ENCODE data around the gene DUOX1. TPM values are rescaled to one million over a fixed set of nuclear protein-coding genes. Genes with fewer than 3 reads are reported as not detected.

Gene DUOX1
- total RNA-seq, 1 experiment from 2014 or later: not detected

DNA sequence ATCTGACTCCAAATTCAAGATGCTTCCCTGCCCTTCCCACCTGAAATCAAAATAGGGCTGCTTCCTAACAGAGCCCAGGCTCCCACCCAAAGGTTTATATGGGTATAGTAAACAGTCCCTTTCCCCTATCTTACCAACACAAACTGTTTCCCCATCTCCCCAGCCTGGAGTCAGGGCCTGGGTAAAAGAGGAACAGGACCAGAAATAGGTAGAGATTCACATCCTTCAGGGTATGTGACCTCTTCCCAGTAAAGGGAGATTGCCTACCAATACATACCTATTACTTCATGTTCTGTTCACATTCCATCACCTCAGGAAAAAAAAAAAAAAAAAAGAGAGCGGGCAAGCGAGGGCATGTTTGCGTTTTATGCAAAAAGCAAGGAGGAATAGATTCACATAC lies 67.7 kb downstream of the DUOX1 start:
- no peak overlapping the region for H3K27ac ChIP-seq
- CTCF ChIA-PET: interaction anchor here (0.6 to 1.1 kb wide), 3 partner anchors 32 to 230 kb away, joined by 3 to 18 read pairs (median 4); no protein-coding TSS in a partner anchor
- no peaks in the 10 kb centered on the region for H3K79me2 ChIP-seq (ENCODE audit: low read depth)
- H3F3A ChIP-seq (ENCODE audit: insufficient read depth, low read depth): peaks cover 19% of the 10 kb centered on the region
- H3K27me3 ChIP-seq (ENCODE audit: insufficient read depth, low read depth): no peaks in the 10 kb centered on the region
- no peaks in the 10 kb centered on the region for H3K36me3 ChIP-seq (ENCODE audit: low read depth)
- TF ChIP-seq, protein P1, sequence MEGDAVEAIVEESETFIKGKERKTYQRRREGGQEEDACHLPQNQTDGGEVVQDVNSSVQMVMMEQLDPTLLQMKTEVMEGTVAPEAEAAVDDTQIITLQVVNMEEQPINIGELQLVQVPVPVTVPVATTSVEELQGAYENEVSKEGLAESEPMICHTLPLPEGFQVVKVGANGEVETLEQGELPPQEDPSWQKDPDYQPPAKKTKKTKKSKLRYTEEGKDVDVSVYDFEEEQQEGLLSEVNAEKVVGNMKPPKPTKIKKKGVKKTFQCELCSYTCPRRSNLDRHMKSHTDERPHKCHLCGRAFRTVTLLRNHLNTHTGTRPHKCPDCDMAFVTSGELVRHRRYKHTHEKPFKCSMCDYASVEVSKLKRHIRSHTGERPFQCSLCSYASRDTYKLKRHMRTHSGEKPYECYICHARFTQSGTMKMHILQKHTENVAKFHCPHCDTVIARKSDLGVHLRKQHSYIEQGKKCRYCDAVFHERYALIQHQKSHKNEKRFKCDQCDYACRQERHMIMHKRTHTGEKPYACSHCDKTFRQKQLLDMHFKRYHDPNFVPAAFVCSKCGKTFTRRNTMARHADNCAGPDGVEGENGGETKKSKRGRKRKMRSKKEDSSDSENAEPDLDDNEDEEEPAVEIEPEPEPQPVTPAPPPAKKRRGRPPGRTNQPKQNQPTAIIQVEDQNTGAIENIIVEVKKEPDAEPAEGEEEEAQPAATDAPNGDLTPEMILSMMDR (conservative IDR thresholded peaks at IDR 0.05): no peak
- no peak for TF ChIP-seq EZH2 (IDR thresholded peaks at IDR 0.05; ENCODE audit: low read depth)
- H4K20me1 ChIP-seq (ENCODE audit: insufficient read depth): no peaks in the 10 kb centered on the region
- no peaks in the 10 kb centered on the region for H3K9me2 ChIP-seq (ENCODE audit: insufficient read depth)
- H3K4me1 ChIP-seq (replicated peaks; ENCODE audit: insufficient read depth): no peaks in the 10 kb centered on the region
- H3K4me2 ChIP-seq: peak overlapping the region; percentile 67
- H3K4me3 ChIP-seq: peak overlapping the region; percentile 80; the same call in 1 of the 2 replicates
- intact Hi-C loops (cut with micrococcal nuclease; ENCODE audit: unreplicated experiment): no loop called here
- POLR2A ChIA-PET (ENCODE audit: unreplicated experiment): no interaction called here
- no peak for DNase-seq
- no peaks in the 10 kb centered on the region for H3K9me3 ChIP-seq (ENCODE audit: insufficient read depth, low read depth)
- H2AFZ ChIP-seq: no peak overlapping the region
- no TSS peak for BruUV-seq (replicated peaks)

DNA sequence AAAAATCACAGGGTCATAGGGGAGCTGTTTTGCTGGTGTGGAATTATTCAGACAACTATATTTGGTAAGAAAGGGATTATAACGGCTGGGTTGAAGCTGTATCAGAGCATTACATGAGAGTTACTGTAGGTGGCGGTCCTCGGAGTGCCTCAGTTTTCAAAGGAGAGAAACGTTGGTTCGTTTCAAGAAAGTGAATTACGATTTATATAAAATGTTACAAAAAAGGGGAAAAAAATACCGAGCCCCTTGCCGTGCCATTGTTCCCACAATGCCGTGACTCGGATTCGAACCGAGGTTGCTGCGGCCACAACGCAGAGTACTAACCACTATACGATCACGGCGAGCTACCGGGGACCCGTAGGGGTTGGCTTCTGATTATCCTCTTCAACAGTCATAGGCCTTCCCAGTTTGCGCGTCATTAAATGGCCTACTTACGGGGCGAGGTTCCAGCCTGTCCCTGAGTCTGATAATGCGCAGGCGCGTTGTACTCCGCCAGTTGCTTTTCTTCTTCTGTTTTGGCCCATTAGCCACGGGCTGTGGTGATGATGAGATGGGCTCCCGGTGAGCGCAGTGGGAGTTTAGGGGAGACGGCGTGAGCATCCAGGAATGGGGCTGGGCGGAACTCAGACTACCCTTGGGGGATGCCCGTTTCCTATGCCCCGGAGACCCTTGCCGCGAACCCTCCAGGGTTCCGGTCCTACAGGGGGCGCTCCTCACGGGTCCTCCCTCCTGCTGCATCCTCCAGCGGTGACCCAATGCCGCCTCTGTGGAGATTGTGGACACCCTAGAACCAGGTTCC lies 68.7 kb downstream of the DUOX1 start:
- H3F3A ChIP-seq (ENCODE audit: insufficient read depth, low read depth): peaks cover 19% of the 10 kb centered on the region
- ChIA-PET CTCF (interaction anchor here (0.6 to 1.1 kb wide), 4 partner anchors 30 to 229 kb away, joined by 3 to 9 read pairs (median 4); no protein-coding TSS in a partner anchor), POLR2A (ENCODE audit: unreplicated experiment) (interaction anchor here (0.6 to 0.7 kb wide), 2 partner anchors 12 to 161 kb away, joined by 4 to 12 read pairs; no protein-coding TSS in a partner anchor)
- H3K4me3 ChIP-seq: peak overlapping the region; percentile 80
- H3K79me2 ChIP-seq (ENCODE audit: low read depth): no peaks in the 10 kb centered on the region
- H3K9me2 ChIP-seq (ENCODE audit: insufficient read depth): no peaks in the 10 kb centered on the region
- H3K4me1 ChIP-seq (replicated peaks; ENCODE audit: insufficient read depth): no peaks in the 10 kb centered on the region
- H2AFZ ChIP-seq: peak overlapping the region; percentile 89
- BruUV-seq (replicated peaks): no TSS peak
- H3K36me3 ChIP-seq (ENCODE audit: low read depth): no peaks in the 10 kb centered on the region
- TF ChIP-seq, protein P1 (conservative IDR thresholded peaks at IDR 0.05): peak; percentile 77
- TF ChIP-seq EZH2 (IDR thresholded peaks at IDR 0.05; ENCODE audit: low read depth): no peak
- H3K4me2 ChIP-seq: peak overlapping the region; percentile 97
- H4K20me1 ChIP-seq (ENCODE audit: insufficient read depth): no peaks in the 10 kb centered on the region
- H3K27me3 ChIP-seq (ENCODE audit: insufficient read depth, low read depth): no peaks in the 10 kb centered on the region
- DNase-seq: peak; percentile 88 to 94
- H3K27ac ChIP-seq: no peak overlapping the region
- H3K9me3 ChIP-seq (ENCODE audit: insufficient read depth, low read depth): no peaks in the 10 kb centered on the region
- intact Hi-C loops (cut with micrococcal nuclease; ENCODE audit: unreplicated experiment): loop anchor here (1.0 to 2.0 kb wide), 3 partner anchors 31 to 72 kb away; no protein-coding TSS in a partner anchor

DNA sequence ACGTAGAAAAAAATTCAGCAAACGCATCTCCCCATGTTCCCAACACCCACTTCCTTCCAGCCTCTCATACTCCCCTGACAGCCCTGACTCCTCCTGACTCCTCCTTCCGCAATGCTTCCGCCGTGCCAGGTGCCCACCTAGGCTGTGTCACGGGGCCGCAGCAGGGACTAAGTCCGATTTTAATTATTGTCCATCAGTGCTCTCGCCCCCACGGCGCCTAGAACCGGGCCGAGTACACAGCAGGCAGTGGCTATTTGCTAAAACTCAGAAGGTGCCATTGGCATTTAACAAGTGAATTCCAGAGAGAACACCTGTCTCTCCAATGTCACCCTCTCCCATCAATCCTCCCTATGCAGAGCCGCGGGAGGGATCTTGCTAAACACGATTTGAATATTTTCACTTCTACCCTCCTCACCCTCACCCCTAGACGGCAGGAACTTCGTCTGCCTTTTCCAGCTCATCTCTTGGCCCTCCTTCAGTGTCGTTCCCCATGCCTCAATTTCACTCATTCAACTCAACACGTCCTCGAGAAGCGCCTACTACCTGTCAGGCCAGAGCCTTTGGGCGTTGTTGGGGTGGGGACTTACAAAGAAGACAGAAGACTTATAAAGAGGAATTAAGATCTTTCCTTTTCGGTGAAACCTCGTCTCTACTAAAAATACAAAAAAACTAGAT lies 69.5 kb downstream of the DUOX1 start:
- Histone ChIP-seq H3K9me2 (ENCODE audit: insufficient read depth) (no peaks in the 10 kb centered on the region), H4K20me1 (ENCODE audit: insufficient read depth) (no peaks in the 10 kb centered on the region), H3K4me2 (peak overlapping the region; percentile 97), H3K4me3 (peak overlapping the region; percentile 80), H3K27me3 (ENCODE audit: insufficient read depth, low read depth) (no peaks in the 10 kb centered on the region), H3K9me3 (ENCODE audit: insufficient read depth, low read depth) (no peaks in the 10 kb centered on the region), H2AFZ (peak overlapping the region; percentile 89), H3K79me2 (ENCODE audit: low read depth) (no peaks in the 10 kb centered on the region), H3K27ac (no peak overlapping the region), H3K4me1 (replicated peaks; ENCODE audit: insufficient read depth) (no peaks in the 10 kb centered on the region), H3F3A (ENCODE audit: insufficient read depth, low read depth) (peaks cover 19% of the 10 kb centered on the region), H3K36me3 (ENCODE audit: low read depth) (no peaks in the 10 kb centered on the region)
- BruUV-seq (replicated peaks): TSS peak; percentile 22
- CTCF ChIA-PET: no interaction called here
- POLR2A ChIA-PET (ENCODE audit: unreplicated experiment): interaction anchor here (0.8 kb wide), 1 partner anchor 203 kb away, joined by 3 read pairs; a partner anchor contains a TSS
- peak; percentile 19 to 43 for DNase-seq
- intact Hi-C loops (cut with micrococcal nuclease; ENCODE audit: unreplicated experiment): loop anchor here (2.0 kb wide), 1 partner anchor 72 kb away; no protein-coding TSS in a partner anchor
- TF ChIP-seq, protein P1 (conservative IDR thresholded peaks at IDR 0.05): peak; percentile 42; the same call in 1 of the 2 replicates
- no peak for TF ChIP-seq EZH2 (IDR thresholded peaks at IDR 0.05; ENCODE audit: low read depth)

Data from PC-9 (cell line).